ENCODE data around the gene SYCE1. TPM values are rescaled to one million over a fixed set of nuclear protein-coding genes. Genes with fewer than 3 reads are reported as not detected.
"Not testable (repeated sequence)": the region's sequence is repeated elsewhere in the genome, so short reads cannot be mapped to it uniquely, and the experiment has no call there.

The SYCE1 gene
- total and polyA plus RNA-seq, 2 experiments from 2014 or later, result 0.53 TPM; not detected in 1

DNA sequence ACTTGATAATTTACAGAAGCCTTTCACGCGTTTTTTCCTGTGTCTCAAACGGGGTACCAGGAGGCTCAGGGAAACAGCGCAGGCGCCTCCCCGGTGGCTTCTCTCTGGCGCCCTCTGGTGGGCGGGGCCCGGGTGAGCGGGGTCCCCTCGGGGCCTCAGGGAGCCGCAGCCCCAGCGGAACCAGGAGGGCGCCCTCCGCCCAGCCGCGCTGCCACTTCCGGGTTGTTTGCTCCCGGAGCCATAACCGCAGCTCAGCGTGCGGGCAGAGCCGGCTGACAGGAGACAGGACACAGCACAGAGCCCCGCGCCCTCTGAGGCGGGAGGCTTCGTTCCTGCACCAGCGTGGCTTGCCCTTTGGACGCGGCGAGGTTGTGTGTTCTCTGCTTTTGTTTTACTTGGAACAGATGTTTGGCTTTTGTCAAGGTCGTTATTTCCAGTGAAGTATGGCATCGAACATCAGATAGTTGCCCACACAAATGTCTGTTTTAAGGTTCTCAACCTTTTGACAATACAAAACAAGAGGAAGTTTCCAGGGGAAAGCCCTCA is 45.1 kb downstream of the SYCE1 start:
- Histone ChIP-seq H3K4me1 (ENCODE audit: insufficient read depth) (no peaks in the 10 kb centered on the region), H3K4me2 (peak overlapping the region; percentile 75), H2AFZ (peak overlapping the region; percentile 99), H3K9me2 (ENCODE audit: insufficient read depth) (no peaks in the 10 kb centered on the region), H3F3A (replicated peaks; ENCODE audit: low read depth) (no peaks in the 10 kb centered on the region), H3K27me3 (ENCODE audit: insufficient read depth) (peaks cover 59% of the 10 kb centered on the region), H4K20me1 (replicated peaks; ENCODE audit: insufficient read depth) (no peaks in the 10 kb centered on the region), H3K79me2 (replicated peaks; ENCODE audit: insufficient read depth) (no peaks in the 10 kb centered on the region), H3K27ac (ENCODE audit: low read depth) (no peak overlapping the region), H3K36me3 (ENCODE audit: insufficient read depth) (peaks cover 7% of the 10 kb centered on the region; the same call in 1 of the 2 replicates), H3K4me3 (peak overlapping the region; percentile 50; the same call in 1 of the 2 replicates)
- TF ChIP-seq, protein P1, sequence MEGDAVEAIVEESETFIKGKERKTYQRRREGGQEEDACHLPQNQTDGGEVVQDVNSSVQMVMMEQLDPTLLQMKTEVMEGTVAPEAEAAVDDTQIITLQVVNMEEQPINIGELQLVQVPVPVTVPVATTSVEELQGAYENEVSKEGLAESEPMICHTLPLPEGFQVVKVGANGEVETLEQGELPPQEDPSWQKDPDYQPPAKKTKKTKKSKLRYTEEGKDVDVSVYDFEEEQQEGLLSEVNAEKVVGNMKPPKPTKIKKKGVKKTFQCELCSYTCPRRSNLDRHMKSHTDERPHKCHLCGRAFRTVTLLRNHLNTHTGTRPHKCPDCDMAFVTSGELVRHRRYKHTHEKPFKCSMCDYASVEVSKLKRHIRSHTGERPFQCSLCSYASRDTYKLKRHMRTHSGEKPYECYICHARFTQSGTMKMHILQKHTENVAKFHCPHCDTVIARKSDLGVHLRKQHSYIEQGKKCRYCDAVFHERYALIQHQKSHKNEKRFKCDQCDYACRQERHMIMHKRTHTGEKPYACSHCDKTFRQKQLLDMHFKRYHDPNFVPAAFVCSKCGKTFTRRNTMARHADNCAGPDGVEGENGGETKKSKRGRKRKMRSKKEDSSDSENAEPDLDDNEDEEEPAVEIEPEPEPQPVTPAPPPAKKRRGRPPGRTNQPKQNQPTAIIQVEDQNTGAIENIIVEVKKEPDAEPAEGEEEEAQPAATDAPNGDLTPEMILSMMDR (conservative IDR thresholded peaks at IDR 0.05; ENCODE audit: low read depth in 2 of 2), result peak; percentile 70 to 77
- peak; percentile 35; the same call in 1 of the 2 replicates for TF ChIP-seq POLR2AphosphoS5 (IDR thresholded peaks at IDR 0.05; ENCODE audit: low read depth)
- TF ChIP-seq, protein P2, sequence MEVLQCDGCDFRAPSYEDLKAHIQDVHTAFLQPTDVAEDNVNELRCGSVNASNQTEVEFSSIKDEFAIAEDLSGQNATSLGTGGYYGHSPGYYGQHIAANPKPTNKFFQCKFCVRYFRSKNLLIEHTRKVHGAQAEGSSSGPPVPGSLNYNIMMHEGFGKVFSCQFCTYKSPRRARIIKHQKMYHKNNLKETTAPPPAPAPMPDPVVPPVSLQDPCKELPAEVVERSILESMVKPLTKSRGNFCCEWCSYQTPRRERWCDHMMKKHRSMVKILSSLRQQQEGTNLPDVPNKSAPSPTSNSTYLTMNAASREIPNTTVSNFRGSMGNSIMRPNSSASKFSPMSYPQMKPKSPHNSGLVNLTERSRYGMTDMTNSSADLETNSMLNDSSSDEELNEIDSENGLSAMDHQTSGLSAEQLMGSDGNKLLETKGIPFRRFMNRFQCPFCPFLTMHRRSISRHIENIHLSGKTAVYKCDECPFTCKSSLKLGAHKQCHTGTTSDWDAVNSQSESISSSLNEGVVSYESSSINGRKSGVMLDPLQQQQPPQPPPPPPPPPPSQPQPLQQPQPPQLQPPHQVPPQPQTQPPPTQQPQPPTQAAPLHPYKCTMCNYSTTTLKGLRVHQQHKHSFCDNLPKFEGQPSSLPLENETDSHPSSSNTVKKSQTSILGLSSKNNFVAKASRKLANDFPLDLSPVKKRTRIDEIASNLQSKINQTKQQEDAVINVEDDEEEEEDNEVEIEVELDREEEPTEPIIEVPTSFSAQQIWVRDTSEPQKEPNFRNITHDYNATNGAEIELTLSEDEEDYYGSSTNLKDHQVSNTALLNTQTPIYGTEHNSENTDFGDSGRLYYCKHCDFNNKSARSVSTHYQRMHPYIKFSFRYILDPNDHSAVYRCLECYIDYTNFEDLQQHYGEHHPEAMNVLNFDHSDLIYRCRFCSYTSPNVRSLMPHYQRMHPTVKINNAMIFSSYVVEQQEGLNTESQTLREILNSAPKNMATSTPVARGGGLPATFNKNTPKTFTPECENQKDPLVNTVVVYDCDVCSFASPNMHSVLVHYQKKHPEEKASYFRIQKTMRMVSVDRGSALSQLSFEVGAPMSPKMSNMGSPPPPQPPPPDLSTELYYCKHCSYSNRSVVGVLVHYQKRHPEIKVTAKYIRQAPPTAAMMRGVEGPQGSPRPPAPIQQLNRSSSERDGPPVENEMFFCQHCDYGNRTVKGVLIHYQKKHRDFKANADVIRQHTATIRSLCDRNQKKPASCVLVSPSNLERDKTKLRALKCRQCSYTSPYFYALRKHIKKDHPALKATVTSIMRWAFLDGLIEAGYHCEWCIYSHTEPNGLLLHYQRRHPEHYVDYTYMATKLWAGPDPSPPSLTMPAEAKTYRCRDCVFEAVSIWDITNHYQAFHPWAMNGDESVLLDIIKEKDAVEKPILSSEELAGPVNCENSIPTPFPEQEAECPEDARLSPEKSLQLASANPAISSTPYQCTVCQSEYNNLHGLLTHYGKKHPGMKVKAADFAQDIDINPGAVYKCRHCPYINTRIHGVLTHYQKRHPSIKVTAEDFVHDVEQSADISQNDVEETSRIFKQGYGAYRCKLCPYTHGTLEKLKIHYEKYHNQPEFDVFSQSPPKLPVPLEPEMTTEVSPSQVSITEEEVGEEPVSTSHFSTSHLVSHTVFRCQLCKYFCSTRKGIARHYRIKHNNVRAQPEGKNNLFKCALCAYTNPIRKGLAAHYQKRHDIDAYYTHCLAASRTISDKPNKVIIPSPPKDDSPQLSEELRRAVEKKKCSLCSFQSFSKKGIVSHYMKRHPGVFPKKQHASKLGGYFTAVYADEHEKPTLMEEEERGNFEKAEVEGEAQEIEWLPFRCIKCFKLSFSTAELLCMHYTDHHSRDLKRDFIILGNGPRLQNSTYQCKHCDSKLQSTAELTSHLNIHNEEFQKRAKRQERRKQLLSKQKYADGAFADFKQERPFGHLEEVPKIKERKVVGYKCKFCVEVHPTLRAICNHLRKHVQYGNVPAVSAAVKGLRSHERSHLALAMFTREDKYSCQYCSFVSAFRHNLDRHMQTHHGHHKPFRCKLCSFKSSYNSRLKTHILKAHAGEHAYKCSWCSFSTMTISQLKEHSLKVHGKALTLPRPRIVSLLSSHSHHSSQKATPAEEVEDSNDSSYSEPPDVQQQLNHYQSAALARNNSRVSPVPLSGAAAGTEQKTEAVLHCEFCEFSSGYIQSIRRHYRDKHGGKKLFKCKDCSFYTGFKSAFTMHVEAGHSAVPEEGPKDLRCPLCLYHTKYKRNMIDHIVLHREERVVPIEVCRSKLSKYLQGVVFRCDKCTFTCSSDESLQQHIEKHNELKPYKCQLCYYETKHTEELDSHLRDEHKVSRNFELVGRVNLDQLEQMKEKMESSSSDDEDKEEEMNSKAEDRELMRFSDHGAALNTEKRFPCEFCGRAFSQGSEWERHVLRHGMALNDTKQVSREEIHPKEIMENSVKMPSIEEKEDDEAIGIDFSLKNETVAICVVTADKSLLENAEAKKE (CRISPR knock-in tag; IDR thresholded peaks at IDR 0.05), result no peak
- H3K27ac Mint-ChIP-seq, result no peak overlapping the region
- no peaks in the 10 kb centered on the region for H3K36me3 Mint-ChIP-seq (ENCODE audit: low read depth)
- H3K27me3 Mint-ChIP-seq (ENCODE audit: insufficient read depth, low read depth, poor library complexity), result peaks cover 22% of the 10 kb centered on the region
- H3K4me1 Mint-ChIP-seq, result no peaks in the 10 kb centered on the region
- H3K4me3 Mint-ChIP-seq, result peak overlapping the region; percentile 50; the same call in 2 of the 3 replicates
- ATAC-seq (peak; percentile 100), DNase-seq (ENCODE audit: low spot score) (peak; percentile 80)
- peaks cover 53% of the 10 kb centered on the region for H3K9me3 Mint-ChIP-seq

DNA sequence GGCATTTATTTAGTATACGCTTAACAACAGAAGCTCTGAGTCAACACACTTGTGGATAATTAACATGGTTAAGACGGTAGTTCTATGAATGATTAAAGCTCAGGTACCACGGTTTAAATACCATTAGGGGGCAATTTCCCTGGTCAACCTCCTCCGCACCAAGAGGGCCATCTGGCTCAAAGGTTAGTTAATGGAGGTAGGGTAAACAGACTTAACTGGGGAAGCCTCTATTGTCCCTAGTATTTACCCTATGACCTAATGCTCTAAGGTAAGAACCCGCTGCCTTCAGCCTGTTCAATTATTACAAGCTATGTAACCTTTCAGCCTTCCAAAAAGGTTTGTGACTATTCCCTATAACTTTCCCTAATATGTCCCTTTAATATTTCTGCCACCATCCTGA is 46.9 kb downstream of the SYCE1 start:
- H3K79me2 ChIP-seq (replicated peaks; ENCODE audit: insufficient read depth); DNase-seq (ENCODE audit: low spot score); ATAC-seq; H3K27ac Mint-ChIP-seq; H3K9me2 ChIP-seq (ENCODE audit: insufficient read depth); H3F3A ChIP-seq (replicated peaks; ENCODE audit: low read depth); H3K36me3 Mint-ChIP-seq (ENCODE audit: low read depth); H3K27ac ChIP-seq (ENCODE audit: low read depth); H3K4me3 Mint-ChIP-seq; H3K4me3 ChIP-seq; H3K4me1 ChIP-seq (ENCODE audit: insufficient read depth); H2AFZ ChIP-seq; H3K36me3 ChIP-seq (ENCODE audit: insufficient read depth); H4K20me1 ChIP-seq (replicated peaks; ENCODE audit: insufficient read depth); H3K4me2 ChIP-seq; H3K4me1 Mint-ChIP-seq: not testable (repeated sequence)
- H3K9me3 Mint-ChIP-seq, result peaks cover 52% of the 10 kb centered on the region
- H3K27me3 Mint-ChIP-seq (ENCODE audit: insufficient read depth, low read depth, poor library complexity), result peaks cover 20% of the 10 kb centered on the region
- H3K27me3 ChIP-seq (ENCODE audit: insufficient read depth), result peaks cover 42% of the 10 kb centered on the region

All from GM23338 (cell line).